Subcutaneous adipose tissue (tissue), 4 donors: ENCODE measurements around the gene PYGM. TPM values are rescaled to one million over a fixed set of nuclear protein-coding genes. Genes with fewer than 3 reads are reported as not detected.

Experiments used
- CTCF ChIP-seq: fragments of 450-650 bp; IDR thresholded peaks from one replicate; pipeline ENCODE4 v1.5.1; 2016; ENCODE audit warnings: low read depth, mild to moderate bottlenecking, control low read depth, antibody characterized with exemption, moderate library complexity
- total RNA-seq, 4 donors: library from RNA; depleted of rRNA; stranded (reverse); fragments of >200 nt; gene quantifications; one replicate each; pipeline ENCODE4 v1.1.0, GENCODE V29; 2016

The PYGM gene
- 10 to 100 TPM in 1 of 4 donors, 1 to 10 TPM in 2, under 1 TPM in 1; 0.51 to 63.7 (median 4.4) TPM for total RNA-seq

GRCh38 chr11:64759722-64760719 lies at the start of gene PYGM:
TSS of gene PYGM (minus strand) at chr11:64759974. CDS start at chr11:64759898, 76 bp downstream.
- no peak for TF ChIP-seq CTCF

GRCh38 chr11:64805481-64805880 lies 45.7 kb upstream of the PYGM start:
- TF ChIP-seq CTCF, result no peak

GRCh38 chr11:64804346-64805210 lies 44.8 kb upstream of the PYGM start:
- TF ChIP-seq CTCF, result no peak

- no peak for TF ChIP-seq CTCF
Observed at GRCh38 chr11:64803846-64804345, 44.1 kb upstream of the PYGM start.

- no peak for TF ChIP-seq CTCF
Observed at GRCh38 chr11:64803158-64803845, 43.5 kb upstream of the PYGM start, which contains the start of gene MAP4K2. TSS of gene MAP4K2 (minus strand) at chr11:64803214. CDS start at chr11:64803149, 65 bp downstream.

- no peak for TF ChIP-seq CTCF
Observed at GRCh38 chr11:64802370-64803157, 42.8 kb upstream of the PYGM start.
